Smooth muscle cell (in vitro differentiated cells): Measurements from ENCODE around the gene HEATR3. TPM values are rescaled to one million over a fixed set of nuclear protein-coding genes. Genes with fewer than 3 reads are reported as not detected.

Experiments used
- DNase-seq: peaks from one replicate; lab custom pipeline; 2025; ENCODE audit not compliant: unreplicated experiment; lab: John Stamatoyannopoulos, UW
- H2AFZ ChIP-seq: fragments of 200-600 bp; sonication (generic); 2 replicates; pipeline ENCODE4 v1.6.0; 2016; ENCODE audit warnings: antibody characterized with exemption, low read depth, mild to moderate bottlenecking
- H3F3A ChIP-seq: fragments of 200-600 bp; sonication (generic); 2 replicates; pipeline ENCODE4 v1.6.0; 2017; ENCODE audit warnings: antibody characterized with exemption, low read depth
- H3K27ac ChIP-seq: fragments of 200-600 bp; sonication (generic); 2 replicates; pipeline ENCODE4 v1.5.1; 2016; ENCODE audit warnings: low read depth, mild to moderate bottlenecking
- H3K27me3 ChIP-seq: fragments of 200-600 bp; sonication (generic); 2 replicates; pipeline ENCODE4 v1.6.1; 2016; ENCODE audit warnings: low read depth, mild to moderate bottlenecking
- H3K36me3 ChIP-seq: fragments of 200-600 bp; sonication (generic); 2 replicates; pipeline ENCODE4 v1.5.1; 2016; ENCODE audit warnings: low read depth
- H3K4me1 ChIP-seq: fragments of 200-600 bp; sonication (generic); 2 replicates; pipeline ENCODE4 v1.5.1; 2016; ENCODE audit warnings: low read depth
- H3K4me2 ChIP-seq: fragments of 200-600 bp; sonication (generic); 2 replicates; pipeline ENCODE4 v1.6.0; 2016; ENCODE audit warnings: mild to moderate bottlenecking
- H3K4me3 ChIP-seq: fragments of 200-600 bp; sonication (generic); 2 replicates; pipeline ENCODE4 v1.5.1; 2016; ENCODE audit warnings: mild to moderate bottlenecking
- H3K79me2 ChIP-seq: fragments of 200-600 bp; sonication (generic); 2 replicates; pipeline ENCODE4 v1.6.0; 2016; ENCODE audit warnings: low read depth, mild to moderate bottlenecking
- H3K9ac ChIP-seq: fragments of 200-600 bp; sonication (generic); 2 replicates; pipeline ENCODE4 v1.6.0; 2016; ENCODE audit warnings: low read depth
- H3K9me3 ChIP-seq: fragments of 200-600 bp; sonication (generic); replicated peaks from 2 replicates; pipeline ENCODE4 v1.5.1; 2016; ENCODE audit warnings: low read depth
- H4K20me1 ChIP-seq: fragments of 200-600 bp; sonication (generic); 2 replicates; pipeline ENCODE4 v1.6.0; 2016; ENCODE audit warnings: low read depth
- CTCF ChIP-seq: fragments of 200-600 bp; sonication (generic); IDR thresholded peaks from 2 replicates; pipeline ENCODE4 v1.5.1; 2017; ENCODE audit warnings: borderline replicate concordance, mild to moderate bottlenecking, antibody characterized with exemption; ENCODE audit not compliant: insufficient read depth, poor library complexity, severe bottlenecking
- WGBS: methylation state at CpG from one replicate; pipeline ENCODE4 v1.1.7; 2016; ENCODE audit warnings: low lambda C conversion rate; 5-methylcytosine and 5-hydroxymethylcytosine counted together
- polyA plus RNA-seq: library from polyadenylated mRNA; unstranded; fragments of >200 nt; fragmentation: Nextera tagmentation; extraction: Ambion mirVana; gene quantifications from 2 replicates; pipeline ENCODE4 v1.2.1, GENCODE V29; 2016
- total RNA-seq: library from RNA; depleted of rRNA; stranded (reverse); fragments of >200 nt; gene quantifications from 2 replicates; pipeline ENCODE4 v1.2.3, GENCODE V29; 2014

The HEATR3 gene
- total and polyA plus RNA-seq, 2 experiments from 2014 or later = 3.6 to 9.1 TPM

DNA sequence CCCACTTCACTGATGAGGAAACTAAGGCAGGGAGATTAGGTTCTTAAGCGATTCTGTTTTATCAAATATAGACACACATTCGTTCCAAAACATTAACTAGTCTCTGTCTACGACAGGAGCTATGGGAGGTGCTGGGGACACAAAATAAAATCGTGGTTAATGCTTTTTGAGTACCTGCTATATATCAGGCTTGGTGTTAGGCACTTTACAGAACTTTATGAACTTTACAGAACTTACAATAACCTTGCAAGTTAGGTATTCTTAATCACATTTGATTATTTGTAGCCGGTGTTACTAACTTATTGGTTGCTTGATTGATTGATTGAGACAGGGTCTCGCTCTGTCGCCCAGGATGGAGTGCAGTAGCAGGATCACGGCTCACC, 538 bp upstream of the HEATR3 start:
- Histone ChIP-seq H3K27me3 (no peaks in the 10 kb centered on the region), H3K79me2 (peaks cover 11% of the 10 kb centered on the region), H2AFZ (peak overlapping the region; percentile 52), H3K4me3 (peak overlapping the region; percentile 100), H3F3A (peaks cover 9% of the 10 kb centered on the region), H3K4me2 (peak overlapping the region; percentile 100), H4K20me1 (peaks cover 18% of the 10 kb centered on the region), H3K9ac (no peak overlapping the region), H3K36me3 (no peaks in the 10 kb centered on the region), H3K9me3 (no peaks in the 10 kb centered on the region), H3K4me1 (peaks cover 3% of the 10 kb centered on the region), H3K27ac (no peak overlapping the region)
- 83% methylated on average over 8 of the region's 8 CpGs for WGBS
- DNase-seq = no peak
- TF ChIP-seq CTCF = no peak

- Histone ChIP-seq H3K9ac (peak overlapping the region; percentile 89), H3K79me2 (peaks cover 11% of the 10 kb centered on the region)
Observed at GRCh38 chr16:50066482-50067289, 916 bp downstream of the HEATR3 start.

GRCh38 chr16:50067290-50067853, 1.6 kb downstream of the HEATR3 start:
- Histone ChIP-seq H3K36me3 (peaks cover 5% of the 10 kb centered on the region), H3K4me1 (peaks cover 3% of the 10 kb centered on the region), H3K27ac (no peak overlapping the region), H3K9me3 (no peaks in the 10 kb centered on the region), H3F3A (peaks cover 9% of the 10 kb centered on the region), H3K9ac (no peak overlapping the region), H3K79me2 (peaks cover 11% of the 10 kb centered on the region), H3K27me3 (no peaks in the 10 kb centered on the region), H4K20me1 (peaks cover 18% of the 10 kb centered on the region), H3K4me2 (peak overlapping the region; percentile 100), H2AFZ (no peak overlapping the region), H3K4me3 (no peak overlapping the region)
- no peak for DNase-seq
- WGBS = 27% methylated on average over 3 of the region's 3 CpGs
- TF ChIP-seq CTCF = peak; percentile 39

More at GRCh38 chr16:50066482-50067289, 916 bp downstream of the HEATR3 start:
- peaks cover 9% of the 10 kb centered on the region for H3F3A ChIP-seq
- H3K36me3 ChIP-seq = peaks cover 5% of the 10 kb centered on the region
- TF ChIP-seq CTCF = peak; percentile 2
- no peak for DNase-seq
- peak overlapping the region; percentile 100 for H3K4me2 ChIP-seq
- H3K27ac ChIP-seq = no peak overlapping the region
- peaks cover 18% of the 10 kb centered on the region for H4K20me1 ChIP-seq
- peak overlapping the region; percentile 100 for H3K4me3 ChIP-seq
- H3K27me3 ChIP-seq = no peaks in the 10 kb centered on the region
- peak overlapping the region; percentile 100 for H2AFZ ChIP-seq
- H3K4me1 ChIP-seq = peaks cover 3% of the 10 kb centered on the region
- WGBS = 25% methylated on average over 33 of the region's 34 CpGs
- H3K9me3 ChIP-seq = no peaks in the 10 kb centered on the region
